GM21528 (cell line): ENCODE measurements around the gene KIF12.

Source experiments
- ATAC-seq: cut with Tn5 transposase; IDR thresholded peaks from one replicate; pipeline ENCODE4 v1.9.1; 2021; ENCODE audit warnings: mild to moderate bottlenecking, moderate library complexity; ENCODE audit not compliant: unreplicated experiment, low FRiP score

The KIF12 gene

GRCh38 chr9:114123031-114123977 is 24.2 kb upstream of the KIF12 start:
- ATAC-seq: no peak

- ATAC-seq: no peak
These were observed 23.3 kb upstream of the KIF12 start for GRCh38 chr9:114122136-114123027.

- no peak for ATAC-seq
These were observed 22.4 kb upstream of the KIF12 start for GRCh38 chr9:114121227-114122135.

- no peak for ATAC-seq
These were observed 21.3 kb upstream of the KIF12 start for GRCh38 chr9:114120192-114121014.

- ATAC-seq: no peak
These were observed 20.4 kb upstream of the KIF12 start for GRCh38 chr9:114119242-114120191.

GRCh38 chr9:114117996-114118830 is 19.1 kb upstream of the KIF12 start:
- no peak for ATAC-seq

- no peak for ATAC-seq
These were observed 18.5 kb upstream of the KIF12 start for GRCh38 chr9:114117614-114117995.

GRCh38 chr9:114116126-114116747 is 17.1 kb upstream of the KIF12 start:
- no peak for ATAC-seq

GRCh38 chr9:114115654-114116125 is 16.6 kb upstream of the KIF12 start:
- ATAC-seq: no peak

- ATAC-seq: no peak
These were observed 15.3 kb upstream of the KIF12 start for GRCh38 chr9:114114364-114114763.

GRCh38 chr9:114112778-114113584 is 13.9 kb upstream of the KIF12 start:
- ATAC-seq: no peak

- no peak for ATAC-seq
These were observed 13.2 kb upstream of the KIF12 start for GRCh38 chr9:114112325-114112724.

- ATAC-seq: no peak
These were observed 11.1 kb upstream of the KIF12 start for GRCh38 chr9:114110180-114110579.

- no peak for ATAC-seq
These were observed 10.0 kb upstream of the KIF12 start for GRCh38 chr9:114109124-114109523.

- ATAC-seq: no peak
These were observed 9.1 kb upstream of the KIF12 start for GRCh38 chr9:114108016-114108833.
